ENCODE data around the gene DIS3L2.
A peak's percentile ranks its signal among the peaks of the same experiment; 100 is the strongest.

DIS3L2 gene

DNA sequence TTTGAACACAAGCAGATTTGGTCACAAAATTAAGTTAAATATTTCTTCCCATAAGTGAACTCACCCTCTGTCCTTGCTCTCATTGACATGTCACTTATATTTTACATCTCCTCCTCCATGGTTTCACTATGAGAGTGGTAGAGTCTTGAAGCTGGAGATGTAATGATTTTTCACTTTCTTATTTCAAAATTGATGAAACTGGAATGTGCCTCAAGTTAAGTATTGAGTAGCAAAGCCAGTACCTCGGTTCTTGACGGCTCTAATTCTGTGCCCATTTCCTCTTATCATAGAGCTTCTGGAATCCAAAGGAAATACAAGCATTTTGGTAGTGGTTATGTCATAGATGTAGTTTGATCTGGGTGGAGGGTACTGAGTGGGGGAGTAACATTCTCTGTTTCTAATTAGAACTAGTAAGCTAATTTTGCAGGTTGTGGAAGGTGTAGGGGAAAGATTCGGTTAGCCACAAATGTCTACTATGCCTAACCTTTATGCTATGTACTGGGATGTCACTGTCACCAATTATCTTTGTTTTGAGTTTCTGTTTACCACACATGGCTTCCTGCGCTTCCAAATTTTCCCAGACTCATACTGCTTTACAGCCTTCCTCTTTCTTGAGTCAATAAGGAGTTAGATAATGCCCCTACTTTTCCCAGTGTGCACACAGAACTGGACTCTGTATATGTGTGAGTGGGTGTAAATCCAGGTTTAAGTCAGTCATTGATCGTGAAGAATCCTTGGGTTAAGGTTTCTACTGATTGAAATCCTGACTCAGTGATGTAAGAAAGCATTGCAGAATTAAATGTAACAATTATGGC is 96.8 kb downstream of the DIS3L2 start:
- H3K36me3 ChIP-seq (ENCODE audit: insufficient read depth, low read length) = no peaks in the 10 kb centered on the region
- no peaks in the 10 kb centered on the region for H3K4me1 ChIP-seq (ENCODE audit: control insufficient read depth, insufficient read depth, low read length, unreplicated experiment)
- H3K27ac ChIP-seq (ENCODE audit: low read depth, low read length) = no peak overlapping the region
- no peak overlapping the region for H3K4me3 ChIP-seq (ENCODE audit: low read depth, low read length)
- H3K27me3 ChIP-seq (ENCODE audit: insufficient read depth, low read length) = no peaks in the 10 kb centered on the region
- no peak overlapping the region for H2AFZ ChIP-seq (ENCODE audit: low read length, unreplicated experiment)
- H3K79me2 ChIP-seq (ENCODE audit: control insufficient read depth, insufficient read depth, low read length, unreplicated experiment) = peaks cover 3% of the 10 kb centered on the region

DNA sequence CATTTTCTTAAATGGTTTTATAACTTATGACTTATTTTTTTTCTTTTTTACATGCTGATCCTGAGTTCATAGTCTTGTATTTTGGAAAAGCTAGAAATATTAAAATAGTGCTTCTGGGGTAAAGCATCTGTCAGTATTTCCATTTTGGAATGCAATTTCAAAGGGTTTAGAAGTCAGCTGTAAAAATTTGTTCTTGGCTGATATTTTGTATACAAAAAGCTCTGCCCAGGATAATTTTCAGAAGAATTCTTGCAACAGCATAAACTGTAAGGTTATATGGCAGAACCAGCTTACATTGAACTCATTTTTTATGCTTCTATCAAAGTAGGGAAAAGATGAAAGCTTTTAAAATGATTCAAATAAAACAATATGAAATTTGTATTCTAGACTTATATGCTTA is 97.4 kb downstream of the DIS3L2 start:
- H3K4me1 ChIP-seq (ENCODE audit: control insufficient read depth, insufficient read depth, low read length, unreplicated experiment) = no peaks in the 10 kb centered on the region
- H3K27ac ChIP-seq (ENCODE audit: low read depth, low read length) = no peak overlapping the region
- no peaks in the 10 kb centered on the region for H3K27me3 ChIP-seq (ENCODE audit: insufficient read depth, low read length)

DNA sequence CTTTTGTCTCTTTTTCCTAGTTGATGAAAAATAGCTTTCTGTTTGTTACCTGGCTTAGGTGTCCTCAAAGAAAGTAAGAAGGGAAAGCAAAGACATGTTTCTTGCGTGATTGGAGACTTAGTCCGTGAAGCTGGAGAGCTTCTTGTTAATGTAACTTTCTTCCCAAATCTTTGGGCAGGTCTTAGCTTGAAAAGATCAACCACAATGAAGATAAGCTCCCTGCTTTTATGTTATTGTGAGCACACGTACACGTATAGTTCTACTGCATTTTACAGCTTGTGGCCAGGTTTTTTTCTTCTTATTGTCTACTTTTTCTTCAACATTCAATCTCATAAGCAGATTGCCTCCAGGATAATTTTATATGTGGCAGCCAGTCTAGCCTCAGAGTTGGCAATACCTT is 99.8 kb downstream of the DIS3L2 start:
- H3K27me3 ChIP-seq (ENCODE audit: insufficient read depth, low read length) = no peaks in the 10 kb centered on the region
- no peaks in the 10 kb centered on the region for H3K36me3 ChIP-seq (ENCODE audit: insufficient read depth, low read length)
- H3K4me3 ChIP-seq (ENCODE audit: low read depth, low read length) = no peak overlapping the region
- no peaks in the 10 kb centered on the region for H3K4me1 ChIP-seq (ENCODE audit: control insufficient read depth, insufficient read depth, low read length, unreplicated experiment)
- H3K27ac ChIP-seq (ENCODE audit: low read depth, low read length) = no peak overlapping the region
- H3K79me2 ChIP-seq (ENCODE audit: control insufficient read depth, insufficient read depth, low read length, unreplicated experiment) = peaks cover 3% of the 10 kb centered on the region
- no peak overlapping the region for H2AFZ ChIP-seq (ENCODE audit: low read length, unreplicated experiment)

More for the DNA sequence above, 97.4 kb downstream of the DIS3L2 start:
- H2AFZ ChIP-seq (ENCODE audit: low read length, unreplicated experiment) = no peak overlapping the region
- no peak overlapping the region for H3K4me3 ChIP-seq (ENCODE audit: low read depth, low read length)
- no peaks in the 10 kb centered on the region for H3K36me3 ChIP-seq (ENCODE audit: insufficient read depth, low read length)
- H3K79me2 ChIP-seq (ENCODE audit: control insufficient read depth, insufficient read depth, low read length, unreplicated experiment) = peaks cover 3% of the 10 kb centered on the region

DNA sequence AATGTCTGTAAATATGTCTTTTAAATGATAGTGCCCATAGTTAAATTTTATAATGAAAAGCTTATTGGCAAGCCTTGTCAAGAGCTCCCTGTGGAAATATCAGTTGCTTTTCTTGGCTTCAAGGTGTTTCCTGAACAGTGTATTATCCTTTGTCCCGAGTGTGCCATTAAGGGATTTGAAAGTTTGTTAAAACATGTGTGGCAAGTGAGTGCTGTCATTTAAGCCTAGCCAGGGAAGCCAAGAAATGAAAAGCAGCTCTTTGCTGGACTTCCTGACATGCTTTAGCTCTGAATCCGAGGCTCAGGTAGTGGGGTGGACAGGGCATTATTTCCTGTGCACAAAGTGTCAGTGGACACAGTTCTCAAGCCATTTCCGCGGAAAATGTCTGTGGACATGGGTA is 111.5 kb downstream of the DIS3L2 start:
- Histone ChIP-seq H3K27me3 (ENCODE audit: insufficient read depth, low read length) (no peaks in the 10 kb centered on the region), H2AFZ (ENCODE audit: low read length, unreplicated experiment) (no peak overlapping the region), H3K36me3 (ENCODE audit: insufficient read depth, low read length) (no peaks in the 10 kb centered on the region), H3K79me2 (ENCODE audit: control insufficient read depth, insufficient read depth, low read length, unreplicated experiment) (no peaks in the 10 kb centered on the region), H3K4me1 (ENCODE audit: control insufficient read depth, insufficient read depth, low read length, unreplicated experiment) (peaks cover 15% of the 10 kb centered on the region), H3K27ac (ENCODE audit: low read depth, low read length) (no peak overlapping the region), H3K4me3 (ENCODE audit: low read depth, low read length) (no peak overlapping the region)

DNA sequence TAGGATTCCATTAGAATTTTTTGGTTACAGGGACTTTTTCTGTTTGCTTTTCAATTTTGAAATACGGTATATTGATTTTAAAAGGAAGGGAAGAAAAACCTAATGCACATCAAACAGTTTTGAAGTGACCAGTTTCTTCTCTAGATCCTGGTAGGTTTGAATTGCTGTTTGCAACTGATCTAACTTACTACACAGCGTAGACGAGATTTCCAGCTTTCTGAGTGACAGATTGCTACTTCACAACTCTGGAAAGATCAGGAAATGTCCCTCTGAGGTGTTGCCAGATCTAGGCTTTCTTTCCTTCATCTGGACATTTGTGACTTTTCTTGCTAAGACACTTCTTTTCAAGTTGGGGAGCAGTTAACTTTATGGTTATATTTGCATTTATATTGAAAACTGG is 112.2 kb downstream of the DIS3L2 start:
- no peaks in the 10 kb centered on the region for H3K27me3 ChIP-seq (ENCODE audit: insufficient read depth, low read length)
- no peaks in the 10 kb centered on the region for H3K79me2 ChIP-seq (ENCODE audit: control insufficient read depth, insufficient read depth, low read length, unreplicated experiment)
- H2AFZ ChIP-seq (ENCODE audit: low read length, unreplicated experiment) = no peak overlapping the region
- H3K36me3 ChIP-seq (ENCODE audit: insufficient read depth, low read length) = no peaks in the 10 kb centered on the region
- peaks cover 15% of the 10 kb centered on the region for H3K4me1 ChIP-seq (ENCODE audit: control insufficient read depth, insufficient read depth, low read length, unreplicated experiment)
- H3K27ac ChIP-seq (ENCODE audit: low read depth, low read length) = no peak overlapping the region
- no peak overlapping the region for H3K4me3 ChIP-seq (ENCODE audit: low read depth, low read length)

DNA sequence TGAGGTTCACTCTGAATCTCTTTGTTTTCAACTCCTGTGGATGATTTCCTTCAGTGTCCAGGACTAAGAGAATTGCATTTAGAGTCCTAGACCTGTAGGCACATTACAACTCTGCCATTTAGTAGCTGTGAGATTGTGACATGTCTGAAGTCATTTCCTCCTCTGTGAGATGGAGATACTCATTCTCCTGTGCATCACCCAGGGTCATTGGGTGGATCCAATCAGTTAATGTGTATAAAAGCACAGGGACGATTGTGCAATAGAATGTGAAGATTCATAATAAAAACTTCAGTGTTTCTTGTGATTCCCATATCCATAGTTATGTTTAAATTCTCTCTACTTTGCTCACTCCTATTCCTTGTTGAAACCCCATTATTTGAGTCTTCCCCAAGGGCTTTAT is 113.6 kb downstream of the DIS3L2 start:
- H3K27ac ChIP-seq (ENCODE audit: low read depth, low read length) = peak overlapping the region; percentile 18; the same call in 1 of the 2 replicates
- H3K36me3 ChIP-seq (ENCODE audit: insufficient read depth, low read length) = no peaks in the 10 kb centered on the region
- H3K27me3 ChIP-seq (ENCODE audit: insufficient read depth, low read length) = no peaks in the 10 kb centered on the region
- H3K79me2 ChIP-seq (ENCODE audit: control insufficient read depth, insufficient read depth, low read length, unreplicated experiment) = no peaks in the 10 kb centered on the region
- no peak overlapping the region for H3K4me3 ChIP-seq (ENCODE audit: low read depth, low read length)
- no peak overlapping the region for H2AFZ ChIP-seq (ENCODE audit: low read length, unreplicated experiment)
- H3K4me1 ChIP-seq (ENCODE audit: control insufficient read depth, insufficient read depth, low read length, unreplicated experiment) = peaks cover 15% of the 10 kb centered on the region

DNA sequence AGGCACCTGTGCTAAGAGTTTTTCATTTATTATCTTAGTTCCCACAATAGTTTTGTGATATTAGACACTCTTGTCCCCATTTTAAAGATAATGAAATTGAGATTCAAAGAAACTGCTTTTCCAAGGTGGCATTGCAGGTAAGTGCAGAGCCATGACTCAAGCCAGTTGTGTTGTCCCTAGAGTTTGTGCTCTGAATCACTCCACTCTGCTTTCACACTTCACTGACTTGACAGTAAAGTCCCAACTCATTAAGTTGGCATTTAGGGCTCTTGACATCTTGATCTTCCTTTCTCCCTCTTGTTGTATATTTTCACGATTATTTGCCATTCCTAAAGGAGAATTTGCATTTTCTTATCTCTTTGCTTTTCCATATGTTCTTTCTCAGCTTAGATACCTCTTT is 114.3 kb downstream of the DIS3L2 start:
- H3K27ac ChIP-seq (ENCODE audit: low read depth, low read length) = no peak overlapping the region
- H2AFZ ChIP-seq (ENCODE audit: low read length, unreplicated experiment) = no peak overlapping the region
- H3K36me3 ChIP-seq (ENCODE audit: insufficient read depth, low read length) = no peaks in the 10 kb centered on the region
- H3K79me2 ChIP-seq (ENCODE audit: control insufficient read depth, insufficient read depth, low read length, unreplicated experiment) = no peaks in the 10 kb centered on the region
- no peaks in the 10 kb centered on the region for H3K27me3 ChIP-seq (ENCODE audit: insufficient read depth, low read length)
- H3K4me1 ChIP-seq (ENCODE audit: control insufficient read depth, insufficient read depth, low read length, unreplicated experiment) = peaks cover 15% of the 10 kb centered on the region
- H3K4me3 ChIP-seq (ENCODE audit: low read depth, low read length) = no peak overlapping the region

DNA sequence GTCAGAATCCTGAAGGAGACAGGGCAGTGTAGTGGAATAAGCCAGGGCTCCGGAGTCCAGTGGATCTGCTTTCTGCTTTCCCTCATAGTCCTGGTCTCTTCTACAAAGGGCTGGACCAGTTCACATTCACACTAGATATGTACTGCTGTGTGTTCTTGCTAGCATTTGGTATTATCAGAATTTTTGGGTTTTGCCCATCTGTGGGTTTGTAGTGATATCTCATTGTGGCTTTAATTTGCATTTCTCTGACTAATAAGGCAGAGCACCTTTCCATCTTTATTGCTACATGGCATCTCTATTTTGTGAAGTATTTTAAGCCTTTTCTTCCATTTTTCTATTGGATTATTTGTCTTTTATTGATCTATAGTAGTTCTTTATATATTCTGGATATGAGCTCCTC is 114.8 kb downstream of the DIS3L2 start:
- Histone ChIP-seq H3K79me2 (ENCODE audit: control insufficient read depth, insufficient read depth, low read length, unreplicated experiment) (no peaks in the 10 kb centered on the region), H3K27ac (ENCODE audit: low read depth, low read length) (no peak overlapping the region), H3K27me3 (ENCODE audit: insufficient read depth, low read length) (no peaks in the 10 kb centered on the region)

DNA sequence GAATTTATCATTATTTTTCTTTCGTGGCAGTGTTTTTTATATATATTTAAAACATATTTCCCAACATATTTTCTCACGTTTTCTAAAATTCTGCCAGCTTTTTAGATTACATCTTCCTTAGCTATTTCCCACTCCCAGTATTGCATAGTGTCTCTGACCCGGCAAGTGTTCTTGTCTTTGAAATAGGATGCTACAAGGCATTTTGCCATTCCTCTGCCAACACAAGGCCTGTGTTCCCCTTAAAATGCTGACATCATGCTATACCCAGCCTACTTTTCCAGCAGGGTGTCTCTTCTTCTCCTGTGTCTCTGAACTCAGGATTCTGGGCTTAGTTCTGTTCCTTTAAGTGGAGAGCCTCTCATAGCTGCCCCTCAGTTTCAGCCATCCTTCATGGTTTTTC is 115.2 kb downstream of the DIS3L2 start:
- peaks cover 15% of the 10 kb centered on the region for H3K4me1 ChIP-seq (ENCODE audit: control insufficient read depth, insufficient read depth, low read length, unreplicated experiment)
- H3K27ac ChIP-seq (ENCODE audit: low read depth, low read length) = no peak overlapping the region
- no peaks in the 10 kb centered on the region for H3K36me3 ChIP-seq (ENCODE audit: insufficient read depth, low read length)
- H3K79me2 ChIP-seq (ENCODE audit: control insufficient read depth, insufficient read depth, low read length, unreplicated experiment) = no peaks in the 10 kb centered on the region
- no peak overlapping the region for H3K4me3 ChIP-seq (ENCODE audit: low read depth, low read length)
- H3K27me3 ChIP-seq (ENCODE audit: insufficient read depth, low read length) = no peaks in the 10 kb centered on the region
- H2AFZ ChIP-seq (ENCODE audit: low read length, unreplicated experiment) = no peak overlapping the region

More for the DNA sequence above, 114.8 kb downstream of the DIS3L2 start:
- Histone ChIP-seq H3K4me1 (ENCODE audit: control insufficient read depth, insufficient read depth, low read length, unreplicated experiment) (peaks cover 15% of the 10 kb centered on the region), H3K36me3 (ENCODE audit: insufficient read depth, low read length) (no peaks in the 10 kb centered on the region), H3K4me3 (ENCODE audit: low read depth, low read length) (no peak overlapping the region), H2AFZ (ENCODE audit: low read length, unreplicated experiment) (no peak overlapping the region)

DNA sequence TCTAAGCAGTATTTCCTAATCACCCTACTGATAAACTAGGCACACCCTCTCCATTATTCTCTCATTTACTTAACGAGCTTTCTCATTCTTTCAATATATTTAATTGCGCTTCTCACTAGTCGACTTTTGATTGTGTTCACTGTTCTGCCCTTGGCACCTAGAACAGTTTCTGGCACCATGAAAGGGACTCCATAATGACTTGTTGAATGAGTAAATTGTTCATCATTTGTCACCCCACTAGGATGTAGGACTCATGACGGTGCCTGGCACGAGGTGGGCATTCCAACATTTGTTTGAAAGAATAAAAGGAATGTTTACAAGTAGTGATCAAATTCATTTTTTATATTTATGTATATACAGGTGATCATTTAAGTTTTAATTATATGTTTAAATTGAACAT is 123.7 kb downstream of the DIS3L2 start:
- Histone ChIP-seq H3K79me2 (ENCODE audit: control insufficient read depth, insufficient read depth, low read length, unreplicated experiment) (no peaks in the 10 kb centered on the region), H3K36me3 (ENCODE audit: insufficient read depth, low read length) (no peaks in the 10 kb centered on the region)

DNA sequence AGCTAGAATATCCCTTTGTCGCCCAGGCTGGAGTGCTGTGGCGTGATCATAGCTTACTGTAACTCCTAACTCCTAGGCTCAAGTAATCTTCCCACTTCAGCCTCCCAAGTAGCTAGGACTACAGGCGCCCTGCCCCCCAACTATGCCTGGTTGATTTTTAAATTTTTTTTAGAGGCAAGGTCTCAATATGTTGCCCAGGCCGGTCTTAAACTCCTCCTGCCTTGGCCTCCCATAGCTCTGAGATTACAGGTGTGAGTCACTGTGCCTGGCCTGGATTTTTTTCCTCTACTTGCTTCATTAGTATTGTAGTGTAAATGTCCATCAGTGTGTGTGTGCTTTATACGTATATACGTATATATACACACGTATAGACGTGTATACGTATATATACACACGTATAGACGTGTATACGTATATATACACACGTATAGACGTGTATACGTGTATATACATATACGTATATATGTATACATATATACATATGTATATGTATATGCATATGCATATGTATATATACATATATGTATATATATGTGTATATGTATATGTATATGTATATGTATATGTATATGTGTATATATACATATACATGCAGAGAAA is 124.4 kb downstream of the DIS3L2 start:
- H3K4me3 ChIP-seq (ENCODE audit: low read depth, low read length) = no peak overlapping the region
- peaks cover 10% of the 10 kb centered on the region for H3K4me1 ChIP-seq (ENCODE audit: control insufficient read depth, insufficient read depth, low read length, unreplicated experiment)
- H3K36me3 ChIP-seq (ENCODE audit: insufficient read depth, low read length) = no peaks in the 10 kb centered on the region
- H3K27me3 ChIP-seq (ENCODE audit: insufficient read depth, low read length) = no peaks in the 10 kb centered on the region
- no peak overlapping the region for H2AFZ ChIP-seq (ENCODE audit: low read length, unreplicated experiment)
- H3K27ac ChIP-seq (ENCODE audit: low read depth, low read length) = no peak overlapping the region
- no peaks in the 10 kb centered on the region for H3K79me2 ChIP-seq (ENCODE audit: control insufficient read depth, insufficient read depth, low read length, unreplicated experiment)

More for the DNA sequence above, 123.7 kb downstream of the DIS3L2 start:
- Histone ChIP-seq H3K27ac (ENCODE audit: low read depth, low read length) (no peak overlapping the region), H3K4me1 (ENCODE audit: control insufficient read depth, insufficient read depth, low read length, unreplicated experiment) (peaks cover 10% of the 10 kb centered on the region), H2AFZ (ENCODE audit: low read length, unreplicated experiment) (no peak overlapping the region), H3K4me3 (ENCODE audit: low read depth, low read length) (no peak overlapping the region), H3K27me3 (ENCODE audit: insufficient read depth, low read length) (no peaks in the 10 kb centered on the region)

All from ACC112 (cell line).